Subcutaneous adipose tissue (tissue), 4 donors: ENCODE results near the gene P2RX4. TPM values are rescaled to one million over a fixed set of nuclear protein-coding genes. Genes with fewer than 3 reads are reported as not detected.

Experiments
- CTCF ChIP-seq: fragments of 450-650 bp; IDR thresholded peaks from one replicate; pipeline ENCODE4 v1.5.1; 2016; ENCODE audit warnings: low read depth, mild to moderate bottlenecking, control low read depth, antibody characterized with exemption, moderate library complexity
- total RNA-seq, 4 donors: library from RNA; depleted of rRNA; stranded (reverse); fragments of >200 nt; gene quantifications; one replicate each; pipeline ENCODE4 v1.1.0, GENCODE V29; 2016

Gene P2RX4
- total RNA-seq, 4 donors from 2014 or later: 22.2 to 219 (median 39.9) TPM

GRCh38 chr12:121279071-121279375 lies 69.1 kb downstream of the P2RX4 start:
- no peak for TF ChIP-seq CTCF

GRCh38 chr12:121279507-121279915 lies 69.6 kb downstream of the P2RX4 start:
- TF ChIP-seq CTCF: no peak

- TF ChIP-seq CTCF: no peak
Observed at GRCh38 chr12:121282072-121282742, 72.3 kb downstream of the P2RX4 start.

- no peak for TF ChIP-seq CTCF
Observed at GRCh38 chr12:121283388-121283787, 73.5 kb downstream of the P2RX4 start.

Other genes starting within 250 kb of the P2RX4 start
- not detected for gene HNF1A, start 231.6 kb upstream of the P2RX4 start, total RNA-seq
- 10 to 100 TPM in 3 of 4 donors, 1 to 10 TPM in 1; 7.8 to 18.6 (median 12.9) TPM for gene C12orf43, start 193.6 kb upstream of the P2RX4 start, total RNA-seq
- gene OASL, start 170.9 kb upstream of the P2RX4 start, total RNA-seq: 1 to 10 TPM in 3 of 4 donors, under 1 TPM in 1; 0.22 to 4.1 (median 1.4) TPM
- 10 to 100 TPM in 1 of 4 donors, 1 to 10 TPM in 3; 2.4 to 29.2 (median 5.0) TPM for gene P2RX7, start 77.3 kb upstream of the P2RX4 start, total RNA-seq
- 10 to 100 TPM; 25.1 to 43.7 (median 30.9) TPM for gene CAMKK2, start 86.6 kb downstream of the P2RX4 start, total RNA-seq
- 100 to 1,000 TPM; 109 to 135 (median 127) TPM for gene ANAPC5, start 142.3 kb downstream of the P2RX4 start, total RNA-seq
- gene RNF34, start 190.0 kb downstream of the P2RX4 start, total RNA-seq: 10 to 100 TPM; 28.7 to 37.2 (median 35.5) TPM